ENCODE data around the gene GP1BA. TPM values are rescaled to one million over a fixed set of nuclear protein-coding genes. Genes with fewer than 3 reads are reported as not detected.

The GP1BA gene
- total and polyA plus RNA-seq, 2 donors (not counting 3 experiments of a cell fraction or from before 2014, with no cell fraction given): not detected

- no peak for DNase-seq (ENCODE audit: low read depth, low spot score)
- Histone ChIP-seq H3K4me2 (ENCODE audit: insufficient read depth, low read length) (no peak overlapping the region), H3K79me2 (ENCODE audit: control insufficient read depth, insufficient read depth, low read length) (peaks cover 41% of the 10 kb centered on the region), H3K4me3 (replicated peaks in 1 of 3; ENCODE audit: insufficient read depth in 1 of 3, low read depth in 1 of 3, low read length in 3 of 3) (no peak overlapping the region), H3K27ac (ENCODE audit: insufficient read depth, low read depth, low read length) (no peak overlapping the region), H3K9me3 (replicated peaks; ENCODE audit: control insufficient read depth, insufficient read depth, low read length) (no peaks in the 10 kb centered on the region), H4K20me1 (replicated peaks; ENCODE audit: control insufficient read depth, extremely low read depth, insufficient read depth, low read length) (no peaks in the 10 kb centered on the region), H3K9ac (replicated peaks; ENCODE audit: extremely low read depth, insufficient read depth, low read length) (no peak overlapping the region), H3K36me3 (ENCODE audit: control insufficient read depth in 2 of 2, extremely low read depth in 1 of 2, insufficient read depth in 2 of 2, low read length in 2 of 2) (peaks cover 4 to 25% of the 10 kb centered on the region in 2 experiments), H3K27me3 (ENCODE audit: control insufficient read depth in 2 of 2, insufficient read depth in 2 of 2, low read length in 2 of 2) (no peaks in the 10 kb centered on the region), H2AFZ (ENCODE audit: low read depth, low read length) (no peak overlapping the region), H3K9me1 (replicated peaks; ENCODE audit: control insufficient read depth, extremely low read depth, insufficient read depth, low read length) (no peaks in the 10 kb centered on the region), H3K4me1 (ENCODE audit: control insufficient read depth, extremely low read depth, insufficient read depth, low read length) (peaks cover 23% of the 10 kb centered on the region)
- ChIA-PET CTCF (interaction anchor here (3.3 kb wide), 1 partner anchor 29 kb away, joined by 44 read pairs; no protein-coding TSS in a partner anchor), POLR2A (no interaction called here)
- no peak for FAIRE-seq
- BruUV-seq (replicated peaks): no TSS peak
- TF ChIP-seq JUN (IDR thresholded peaks at IDR 0.05; ENCODE audit: borderline replicate concordance, insufficient read depth, insufficient read length, low read depth) (no peak), MAX (IDR thresholded peaks at IDR 0.05; ENCODE audit: insufficient read depth, insufficient read length) (no peak), MYC (IDR thresholded peaks at IDR 0.05; ENCODE audit: low read depth, low read length) (no peak), POLR2AphosphoS5 (IDR thresholded peaks at IDR 0.05; ENCODE audit: insufficient read depth, low read depth, low read length) (no peak), FOS (IDR thresholded peaks at IDR 0.05; ENCODE audit: borderline replicate concordance, insufficient read depth, low read length) (no peak), EZH2 (IDR thresholded peaks at IDR 0.05; ENCODE audit: borderline replicate concordance, low read depth, low read length, severe bottlenecking) (no peak), POLR2A (IDR thresholded peaks at IDR 0.05; ENCODE audit: low read depth, low read length) (no peak), GATA2 (IDR thresholded peaks at IDR 0.05; ENCODE audit: insufficient read depth, insufficient read length, low read depth, low read length) (no peak), CTCF (IDR thresholded peaks at IDR 0.05; ENCODE audit: extremely low read depth in 1 of 2, insufficient read depth in 1 of 2, low read depth in 1 of 2, low read length in 2 of 2) (no peak)
- dilution Hi-C loops (cut with MboI; ENCODE audit: extremely low pct_ligation_motif_present, low sequenced_read_pairs): no loop called here
- intact Hi-C loops (cut with micrococcal nuclease): no loop called here
Observed at GRCh38 chr17:4938069-4938491, 6.0 kb downstream of the GP1BA start.
